Loucy (cell line): ENCODE results near the gene CCN6.

Experiments
- H2AFZ ChIP-seq: fragments of 200-600 bp; sonication (generic); 2 replicates; pipeline ENCODE4 v1.6.0; 2016; ENCODE audit warnings: antibody characterized with exemption, mild to moderate bottlenecking, low read length, moderate library complexity
- H3F3A ChIP-seq: fragments of 200-600 bp; 2 replicates; pipeline ENCODE4 v1.6.0; 2016; ENCODE audit warnings: antibody characterized with exemption, low read depth, mild to moderate bottlenecking
- H3K27me3 ChIP-seq: fragments of 200-600 bp; sonication (generic); 2 replicates; pipeline ENCODE4 v1.6.1; 2014; ENCODE audit warnings: low read length, mild to moderate bottlenecking; ENCODE audit not compliant: insufficient read depth, poor library complexity, severe bottlenecking
- H3K36me3 ChIP-seq: fragments of 200-600 bp; sonication (generic); 2 replicates; pipeline ENCODE4 v1.6.1; 2016; ENCODE audit warnings: low read length; ENCODE audit not compliant: insufficient read depth
- H3K4me1 ChIP-seq: fragments of 200-600 bp; sonication (generic); 2 replicates; pipeline ENCODE4 v1.5.1; 2014; ENCODE audit warnings: low read length, mild to moderate bottlenecking; ENCODE audit not compliant: insufficient read depth, poor library complexity, severe bottlenecking
- H3K4me2 ChIP-seq: fragments of 200-600 bp; sonication (generic); 2 replicates; pipeline ENCODE4 v1.6.0; 2014; ENCODE audit warnings: antibody characterized with exemption, low read length, low read depth, mild to moderate bottlenecking; ENCODE audit not compliant: poor library complexity, severe bottlenecking
- H3K4me3 ChIP-seq: fragments of 200-600 bp; sonication (generic); 2 replicates; pipeline ENCODE4 v1.5.1; 2014; ENCODE audit warnings: low read length, mild to moderate bottlenecking, mixed read lengths; ENCODE audit not compliant: poor library complexity, severe bottlenecking
- H3K79me2 ChIP-seq: fragments of 200-600 bp; sonication (generic); 2 replicates; pipeline ENCODE4 v1.6.1; 2014; ENCODE audit warnings: low read length; ENCODE audit not compliant: insufficient read depth
- H3K9ac ChIP-seq: fragments of 200-600 bp; sonication (generic); 2 replicates; pipeline ENCODE4 v1.6.0; 2014; ENCODE audit warnings: mild to moderate bottlenecking, low read depth, low read length, moderate library complexity; ENCODE audit not compliant: poor library complexity, severe bottlenecking
- H3K9me2 ChIP-seq: fragments of 200-600 bp; sonication (generic); replicated peaks from 2 replicates; pipeline ENCODE4 v1.6.1; 2016; ENCODE audit warnings: low read depth, low read length, mixed read lengths
- H3K9me3 ChIP-seq: fragments of 200-600 bp; sonication (generic); 2 replicates; pipeline ENCODE4 v1.6.1; 2014; ENCODE audit warnings: mild to moderate bottlenecking, antibody characterized with exemption, low read length, low read depth; ENCODE audit not compliant: insufficient read depth
- H4K20me1 ChIP-seq: fragments of 200-600 bp; sonication (generic); 2 replicates; pipeline ENCODE4 v1.6.0; 2014; ENCODE audit warnings: antibody characterized with exemption, low read length, mild to moderate bottlenecking; ENCODE audit not compliant: insufficient read depth, poor library complexity, severe bottlenecking
- CTCF ChIP-seq: fragments of 200-600 bp; sonication (generic); conservative IDR thresholded peaks from 2 replicates; pipeline ENCODE4 v1.5.1; 2014; ENCODE audit warnings: mild to moderate bottlenecking, antibody characterized with exemption, low read length
- EZH2phosphoT487 ChIP-seq: fragments of 200-600 bp; IDR thresholded peaks from 2 replicates; pipeline ENCODE4 v1.6.1; 2018; ENCODE audit warnings: antibody characterized with exemption, mild to moderate bottlenecking, moderate library complexity, borderline replicate concordance

Gene CCN6

DNA sequence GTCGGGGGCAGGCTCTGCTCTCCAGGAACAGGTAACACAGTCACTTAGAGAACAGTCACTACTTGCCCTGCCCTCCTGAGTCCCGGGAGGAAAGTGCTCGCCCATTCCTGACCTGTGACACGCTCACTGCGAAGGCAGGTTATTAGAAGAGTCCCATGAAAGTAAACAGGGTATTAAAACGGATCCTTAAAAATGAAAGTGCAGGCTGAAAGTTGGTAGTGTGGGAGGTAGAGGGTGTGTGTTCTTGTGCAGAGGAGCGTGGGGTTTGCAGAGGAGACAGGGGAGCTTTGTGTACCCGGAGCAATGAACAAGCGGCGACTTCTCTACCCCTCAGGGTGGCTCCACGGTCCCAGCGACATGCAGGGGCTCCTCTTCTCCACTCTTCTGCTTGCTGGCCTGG is at the start of gene CCN6:
TSS of gene CCN6 (plus strand) at position 104 of the 400 bp plus-strand sequence. CDS start at position 358, 254 bp downstream.
- TF ChIP-seq EZH2phosphoT487 (no peak), CTCF (no peak)

DNA sequence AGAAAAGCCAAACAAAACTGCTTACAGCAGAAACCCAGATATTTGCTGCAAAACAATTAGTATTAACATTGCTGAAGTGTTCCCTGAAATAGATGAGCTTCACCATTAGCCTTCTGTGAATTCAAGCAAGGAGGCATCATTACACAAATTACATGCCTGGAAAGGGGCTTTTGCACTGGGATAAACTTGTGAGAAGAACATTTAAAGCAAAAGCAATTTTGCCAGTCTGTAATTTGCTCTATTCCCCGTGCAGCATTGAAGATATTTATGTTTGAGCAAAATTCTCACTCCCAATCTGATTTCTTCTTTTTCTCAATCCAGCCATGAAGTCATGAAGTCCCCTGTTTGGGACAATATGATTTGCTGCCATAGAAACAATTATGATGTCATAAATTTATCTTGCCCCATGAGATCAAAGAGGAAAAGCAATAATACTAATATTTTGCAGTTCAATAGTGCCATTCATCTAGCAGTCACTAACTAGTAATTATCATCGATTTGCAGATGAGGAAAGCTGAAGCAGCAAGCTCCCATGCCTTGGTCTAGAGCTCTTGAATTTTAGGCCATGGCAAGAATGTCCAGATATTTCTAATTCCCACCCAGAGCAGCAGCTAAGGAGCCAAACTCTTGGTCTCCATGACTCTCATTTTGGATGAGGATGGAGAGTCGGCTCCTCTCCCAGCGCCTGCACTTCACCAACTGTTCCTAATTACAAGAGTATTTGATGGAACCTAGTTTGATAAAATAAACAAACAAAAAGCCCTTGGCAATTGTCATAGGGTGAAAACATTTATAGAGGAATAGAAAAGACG is 49.5 kb upstream of the CCN6 start:
- H3K9me2 ChIP-seq: no peaks in the 10 kb centered on the region
- no peak overlapping the region for H2AFZ ChIP-seq
- H3K27me3 ChIP-seq: no peaks in the 10 kb centered on the region
- no peaks in the 10 kb centered on the region for H4K20me1 ChIP-seq
- TF ChIP-seq EZH2phosphoT487 (no peak), CTCF (no peak)
- H3K9ac ChIP-seq: no peak overlapping the region
- H3K9me3 ChIP-seq: no peaks in the 10 kb centered on the region; the same call in 1 of the 2 replicates
- no peaks in the 10 kb centered on the region for H3K36me3 ChIP-seq
- no peaks in the 10 kb centered on the region for H3K4me1 ChIP-seq
- no peaks in the 10 kb centered on the region for H3F3A ChIP-seq
- H3K79me2 ChIP-seq: no peaks in the 10 kb centered on the region
- H3K4me3 ChIP-seq: no peak overlapping the region
- H3K4me2 ChIP-seq: no peak overlapping the region

More for the DNA sequence above, at the start of gene CCN6:
- no peaks in the 10 kb centered on the region for H3K9me2 ChIP-seq
- no peaks in the 10 kb centered on the region for H3F3A ChIP-seq
- H3K4me2 ChIP-seq: no peak within 1 kb of the TSS
- H2AFZ ChIP-seq: 0 out of 2 replicates have a peak within 1 kb of the TSS, but pooled peaks have one; percentile 35
- H4K20me1 ChIP-seq: no peaks in the 10 kb centered on the region
- no peaks in the 10 kb centered on the region for H3K9me3 ChIP-seq
- no peak within 1 kb of the TSS for H3K4me3 ChIP-seq
- H3K4me1 ChIP-seq: no peaks in the 10 kb centered on the region
- no peak within 1 kb of the TSS for H3K9ac ChIP-seq
- no peaks in the 10 kb centered on the region for H3K27me3 ChIP-seq
- H3K79me2 ChIP-seq: no peaks in the 10 kb centered on the region
- H3K36me3 ChIP-seq: no peaks in the 10 kb centered on the region

GRCh38 chr6:112005013-112005371 is 48.9 kb upstream of the CCN6 start:
- no peaks in the 10 kb centered on the region for H3K36me3 ChIP-seq
- H3K79me2 ChIP-seq: no peaks in the 10 kb centered on the region
- TF ChIP-seq CTCF (no peak), EZH2phosphoT487 (no peak)
- no peaks in the 10 kb centered on the region for H3F3A ChIP-seq
- no peak overlapping the region for H3K4me2 ChIP-seq
- H2AFZ ChIP-seq: no peak overlapping the region
- no peaks in the 10 kb centered on the region for H3K9me2 ChIP-seq
- no peaks in the 10 kb centered on the region; the same call in 1 of the 2 replicates for H3K9me3 ChIP-seq
- H4K20me1 ChIP-seq: no peaks in the 10 kb centered on the region
- H3K9ac ChIP-seq: no peak overlapping the region
- H3K4me3 ChIP-seq: no peak overlapping the region
- no peaks in the 10 kb centered on the region for H3K27me3 ChIP-seq
- H3K4me1 ChIP-seq: peaks cover 4% of the 10 kb centered on the region
